Central memory CD8-positive, alpha-beta T cell (primary cell): ENCODE data around the gene SEMA4D.
A peak's percentile ranks its signal among the peaks of the same experiment; 100 is the strongest.
"Not testable (repeated sequence)": the region's sequence is repeated elsewhere in the genome, so short reads cannot be mapped to it uniquely, and the experiment has no call there.

Experiments used
- ATAC-seq: fragments of 150-1000 bp; cut with Tn5 transposase; replicated peaks from 2 replicates; pipeline ENCODE4 v1.10.0; 2022; ENCODE audit warnings: mild to moderate bottlenecking, moderate FRiP score, moderate number of reproducible peaks; ENCODE audit not compliant: poor library complexity, severe bottlenecking; ENCODE audit errors: extremely low read depth
- DNase-seq, 2 donors: peaks; one replicate each; pipeline ENCODE4 v3.0.0; 2021; ENCODE audit warnings: low spot score in 2 of 2
- H3K27ac Mint-ChIP-seq: one replicate; pipeline ENCODE4 v1.8.0; 2022; ENCODE audit warnings: low read depth, mild to moderate bottlenecking, moderate library complexity, mixed read lengths
- H3K27me3 Mint-ChIP-seq: one replicate; pipeline ENCODE4 v1.8.0; 2022; ENCODE audit warnings: mixed read lengths
- H3K36me3 Mint-ChIP-seq: one replicate; pipeline ENCODE4 v1.8.0; 2022; ENCODE audit warnings: mild to moderate bottlenecking, moderate library complexity, mixed read lengths; ENCODE audit not compliant: insufficient read depth
- H3K4me1 Mint-ChIP-seq: one replicate; pipeline ENCODE4 v1.8.0; 2022; ENCODE audit warnings: mixed read lengths
- H3K4me3 Mint-ChIP-seq: one replicate; pipeline ENCODE4 v1.8.0; 2022; ENCODE audit warnings: mild to moderate bottlenecking, moderate library complexity, mixed read lengths
- H3K9me3 Mint-ChIP-seq: one replicate; pipeline ENCODE4 v1.8.0; 2022; ENCODE audit warnings: mixed read lengths

The SEMA4D gene

GRCh38 chr9:89352874-89353649, 144.9 kb downstream of the SEMA4D start:
- no peak for ATAC-seq
- H3K27ac Mint-ChIP-seq = peak overlapping the region; percentile 90

GRCh38 chr9:89352451-89352850, 145.5 kb downstream of the SEMA4D start:
- Mint-ChIP-seq H3K9me3 (no peaks in the 10 kb centered on the region), H3K4me1 (peaks cover 34% of the 10 kb centered on the region), H3K27me3 (no peaks in the 10 kb centered on the region), H3K36me3 (peaks cover 75% of the 10 kb centered on the region), H3K4me3 (peak overlapping the region; percentile 37), H3K27ac (peak overlapping the region; percentile 90)
- DNase-seq = no peak
- ATAC-seq = no peak

More at GRCh38 chr9:89352874-89353649, 144.9 kb downstream of the SEMA4D start:
- H3K4me1 Mint-ChIP-seq = peaks cover 34% of the 10 kb centered on the region
- H3K36me3 Mint-ChIP-seq = peaks cover 78% of the 10 kb centered on the region
- DNase-seq = no peak
- peak overlapping the region; percentile 37 for H3K4me3 Mint-ChIP-seq
- no peaks in the 10 kb centered on the region for H3K9me3 Mint-ChIP-seq
- no peaks in the 10 kb centered on the region for H3K27me3 Mint-ChIP-seq

GRCh38 chr9:89351584-89352300, 146.2 kb downstream of the SEMA4D start:
- Mint-ChIP-seq H3K4me1 (peaks cover 34% of the 10 kb centered on the region), H3K27me3 (no peaks in the 10 kb centered on the region), H3K27ac (peak overlapping the region; percentile 90), H3K36me3 (peaks cover 74% of the 10 kb centered on the region), H3K9me3 (no peaks in the 10 kb centered on the region), H3K4me3 (no peak overlapping the region)
- DNase-seq (no peak), ATAC-seq (no peak)

- DNase-seq (no peak), ATAC-seq (no peak)
- H3K9me3 Mint-ChIP-seq = no peaks in the 10 kb centered on the region
- no peak overlapping the region for H3K4me3 Mint-ChIP-seq
- peaks cover 34% of the 10 kb centered on the region for H3K4me1 Mint-ChIP-seq
- peaks cover 74% of the 10 kb centered on the region for H3K36me3 Mint-ChIP-seq
- peak overlapping the region; percentile 90 for H3K27ac Mint-ChIP-seq
- H3K27me3 Mint-ChIP-seq = no peaks in the 10 kb centered on the region
Measured at GRCh38 chr9:89350988-89351557, 146.8 kb downstream of the SEMA4D start.

- no peak overlapping the region for H3K27ac Mint-ChIP-seq
- ATAC-seq (no peak), DNase-seq (no peak)
- peaks cover 45% of the 10 kb centered on the region for H3K4me1 Mint-ChIP-seq
- no peaks in the 10 kb centered on the region for H3K27me3 Mint-ChIP-seq
- peaks cover 79% of the 10 kb centered on the region for H3K36me3 Mint-ChIP-seq
- no peak overlapping the region for H3K4me3 Mint-ChIP-seq
- H3K9me3 Mint-ChIP-seq = no peaks in the 10 kb centered on the region
Measured at GRCh38 chr9:89349607-89350006, 148.3 kb downstream of the SEMA4D start.

- DNase-seq (no peak), ATAC-seq (no peak)
- H3K4me3 Mint-ChIP-seq = no peak overlapping the region
- no peaks in the 10 kb centered on the region for H3K27me3 Mint-ChIP-seq
- H3K27ac Mint-ChIP-seq = no peak overlapping the region
- no peaks in the 10 kb centered on the region for H3K9me3 Mint-ChIP-seq
- peaks cover 37% of the 10 kb centered on the region for H3K4me1 Mint-ChIP-seq
- peaks cover 81% of the 10 kb centered on the region for H3K36me3 Mint-ChIP-seq
Measured at GRCh38 chr9:89347651-89348050, 150.3 kb downstream of the SEMA4D start.

- H3K4me3 Mint-ChIP-seq = no peak overlapping the region
- peaks cover 27% of the 10 kb centered on the region for H3K4me1 Mint-ChIP-seq
- no peak for ATAC-seq
- H3K36me3 Mint-ChIP-seq = peaks cover 86% of the 10 kb centered on the region
- H3K9me3 Mint-ChIP-seq = no peaks in the 10 kb centered on the region
- H3K27me3 Mint-ChIP-seq = no peaks in the 10 kb centered on the region
- no peak for DNase-seq
- no peak overlapping the region for H3K27ac Mint-ChIP-seq
Measured at GRCh38 chr9:89346696-89347095, 151.2 kb downstream of the SEMA4D start.

GRCh38 chr9:89345476-89345875, 152.4 kb downstream of the SEMA4D start:
- ATAC-seq = no peak
- H3K4me3 Mint-ChIP-seq = no peak overlapping the region
- H3K36me3 Mint-ChIP-seq = peaks cover 86% of the 10 kb centered on the region
- no peaks in the 10 kb centered on the region for H3K27me3 Mint-ChIP-seq
- peaks cover 21% of the 10 kb centered on the region for H3K4me1 Mint-ChIP-seq
- no peaks in the 10 kb centered on the region for H3K9me3 Mint-ChIP-seq
- no peak for DNase-seq
- peak overlapping the region; percentile 56 for H3K27ac Mint-ChIP-seq

- not testable (repeated sequence) for DNase-seq, H3K27me3 Mint-ChIP-seq, ATAC-seq, H3K4me3 Mint-ChIP-seq, H3K9me3 Mint-ChIP-seq, H3K27ac Mint-ChIP-seq
- Mint-ChIP-seq H3K4me1 (peaks cover 22% of the 10 kb centered on the region), H3K36me3 (peaks cover 81% of the 10 kb centered on the region)
Measured at GRCh38 chr9:89343812-89344211, 154.1 kb downstream of the SEMA4D start.

- Mint-ChIP-seq H3K4me3 (no peak overlapping the region), H3K9me3 (no peaks in the 10 kb centered on the region), H3K36me3 (peaks cover 76% of the 10 kb centered on the region), H3K27me3 (no peaks in the 10 kb centered on the region), H3K27ac (no peak overlapping the region), H3K4me1 (peaks cover 22% of the 10 kb centered on the region)
- DNase-seq (no peak), ATAC-seq (no peak)
Measured at GRCh38 chr9:89342948-89343347, 155.0 kb downstream of the SEMA4D start.

- no peak overlapping the region for H3K4me3 Mint-ChIP-seq
- H3K27ac Mint-ChIP-seq = no peak overlapping the region
- DNase-seq = no peak
- H3K4me1 Mint-ChIP-seq = peaks cover 28% of the 10 kb centered on the region
- no peak for ATAC-seq
- no peaks in the 10 kb centered on the region for H3K27me3 Mint-ChIP-seq
- no peaks in the 10 kb centered on the region for H3K9me3 Mint-ChIP-seq
- H3K36me3 Mint-ChIP-seq = peaks cover 78% of the 10 kb centered on the region
Measured at GRCh38 chr9:89342213-89342612, 155.7 kb downstream of the SEMA4D start.

- no peaks in the 10 kb centered on the region for H3K9me3 Mint-ChIP-seq
- ATAC-seq = no peak
- H3K4me1 Mint-ChIP-seq = peaks cover 21% of the 10 kb centered on the region
- H3K4me3 Mint-ChIP-seq = no peak overlapping the region
- no peak for DNase-seq
- no peak overlapping the region for H3K27ac Mint-ChIP-seq
- H3K36me3 Mint-ChIP-seq = peaks cover 79% of the 10 kb centered on the region
- H3K27me3 Mint-ChIP-seq = no peaks in the 10 kb centered on the region
Measured at GRCh38 chr9:89340332-89340731, 157.6 kb downstream of the SEMA4D start.

- Mint-ChIP-seq H3K4me3 (no peak overlapping the region), H3K9me3 (no peaks in the 10 kb centered on the region), H3K27me3 (no peaks in the 10 kb centered on the region), H3K36me3 (peaks cover 75% of the 10 kb centered on the region), H3K4me1 (peaks cover 17% of the 10 kb centered on the region), H3K27ac (no peak overlapping the region)
- DNase-seq (no peak), ATAC-seq (no peak)
Measured at GRCh38 chr9:89339807-89340206, 158.1 kb downstream of the SEMA4D start.
